Right atrium auricular region (tissue), 2 donors: ENCODE results near the gene LRMDA. TPM values are rescaled to one million over a fixed set of nuclear protein-coding genes. Genes with fewer than 3 reads are reported as not detected.

ENCODE experiments used
- DNase-seq: peaks from one replicate; pipeline ENCODE4 v3.0.0-alpha.2; 2019; ENCODE audit warnings: low spot score
- H3K27ac ChIP-seq, 2 donors: fragments of 200-600 bp; sonication (generic); 1 replicate in 1 of 2; 2 replicates in 1 of 2; pipeline ENCODE4 v1.5.1; 2016 to 2019
- H3K27me3 ChIP-seq, 2 donors: fragments of 200-600 bp; sonication (generic); one replicate each; pipeline versions ENCODE4 v1.5.1 to v1.6.0; 2017 to 2019
- H3K36me3 ChIP-seq: fragments of 200-600 bp; sonication (generic); one replicate; pipeline ENCODE4 v1.5.1; 2016
- H3K4me1 ChIP-seq, 2 donors: fragments of 200-600 bp; sonication (generic); one replicate each; pipeline versions ENCODE4 v1.5.1 to v1.6.0; 2017 to 2019
- H3K4me3 ChIP-seq, 2 donors: fragments of 200-600 bp; sonication (generic); 1 replicate in 1 of 2; 2 replicates in 1 of 2; pipeline ENCODE4 v1.5.1; 2017 to 2019; ENCODE audit warnings: mild to moderate bottlenecking in 1 of 2, moderate library complexity in 1 of 2
- H3K9me3 ChIP-seq, 2 donors: fragments of 200-600 bp; sonication (generic); one replicate each; pipeline ENCODE4 v1.5.1; 2019
- CTCF ChIP-seq, 2 donors: fragments of 200-600 bp; sonication (generic); IDR thresholded peaks; one replicate each; pipeline ENCODE4 v1.5.1; 2019; ENCODE audit warnings: antibody characterized with exemption in 2 of 2
- total RNA-seq, 2 donors: library from RNA; depleted of rRNA; stranded (reverse); fragments of >200 nt; gene quantifications; one replicate each; pipeline ENCODE4 v1.1.0, GENCODE V29; 2016

Gene LRMDA
- total RNA-seq, 2 donors from 2014 or later = 6.1 to 19.1 TPM

- no peak overlapping the region for H3K4me3 ChIP-seq
- H3K4me1 ChIP-seq = peaks cover 0 to 23% of the 10 kb centered on the region in 2 donors
- TF ChIP-seq CTCF (IDR thresholded peaks at IDR 0.05) = no peak
- peak overlapping the region in 1 of 2 donors; percentile 34 for H3K27ac ChIP-seq
- no peak for DNase-seq
- H3K27me3 ChIP-seq = no peaks in the 10 kb centered on the region
- H3K9me3 ChIP-seq = no peaks in the 10 kb centered on the region
- no peaks in the 10 kb centered on the region for H3K36me3 ChIP-seq
Measured at GRCh38 chr10:75788394-75789205, 357.2 kb downstream of the LRMDA start.

GRCh38 chr10:75793848-75794247 is 362.4 kb downstream of the LRMDA start:
- no peak for TF ChIP-seq CTCF (IDR thresholded peaks at IDR 0.05)
- Histone ChIP-seq H3K27ac (no peak overlapping the region), H3K9me3 (peaks cover 6 to 21% of the 10 kb centered on the region in 2 donors), H3K27me3 (no peaks in the 10 kb centered on the region), H3K4me1 (peaks cover 0 to 12% of the 10 kb centered on the region in 2 donors), H3K36me3 (no peaks in the 10 kb centered on the region), H3K4me3 (no peak overlapping the region)
- no peak for DNase-seq

- TF ChIP-seq CTCF (IDR thresholded peaks at IDR 0.05) = no peak
- DNase-seq = no peak
- no peak overlapping the region for H3K27ac ChIP-seq
Measured at GRCh38 chr10:75801121-75801520, 369.7 kb downstream of the LRMDA start.

GRCh38 chr10:75801661-75802060 is 370.2 kb downstream of the LRMDA start:
- no peak for TF ChIP-seq CTCF (IDR thresholded peaks at IDR 0.05)
- H3K9me3 ChIP-seq = peaks cover 2 to 8% of the 10 kb centered on the region in 2 donors
- H3K27me3 ChIP-seq = no peaks in the 10 kb centered on the region
- no peaks in the 10 kb centered on the region for H3K36me3 ChIP-seq
- no peaks in the 10 kb centered on the region for H3K4me1 ChIP-seq
- DNase-seq = no peak
- no peak overlapping the region for H3K4me3 ChIP-seq
- no peak overlapping the region for H3K27ac ChIP-seq

More at GRCh38 chr10:75801121-75801520, 369.7 kb downstream of the LRMDA start:
- no peaks in the 10 kb centered on the region for H3K27me3 ChIP-seq
- H3K9me3 ChIP-seq = peaks cover 6 to 12% of the 10 kb centered on the region in 2 donors
- no peaks in the 10 kb centered on the region for H3K4me1 ChIP-seq
- no peak overlapping the region for H3K4me3 ChIP-seq
- H3K36me3 ChIP-seq = no peaks in the 10 kb centered on the region

GRCh38 chr10:75803121-75803520 is 371.7 kb downstream of the LRMDA start:
- DNase-seq = no peak
- TF ChIP-seq CTCF (IDR thresholded peaks at IDR 0.05) = no peak
- Histone ChIP-seq H3K36me3 (no peaks in the 10 kb centered on the region), H3K27me3 (no peaks in the 10 kb centered on the region), H3K4me1 (no peaks in the 10 kb centered on the region), H3K27ac (no peak overlapping the region), H3K9me3 (no peaks in the 10 kb centered on the region), H3K4me3 (no peak overlapping the region)
